ENCODE measurements around the gene EDDM3A. TPM values are rescaled to one million over a fixed set of nuclear protein-coding genes. Genes with fewer than 3 reads are reported as not detected.

Gene EDDM3A
- total and polyA plus RNA-seq, 2 of the 4 experiments (the other 2 are of a cell fraction) = not detected

DNA sequence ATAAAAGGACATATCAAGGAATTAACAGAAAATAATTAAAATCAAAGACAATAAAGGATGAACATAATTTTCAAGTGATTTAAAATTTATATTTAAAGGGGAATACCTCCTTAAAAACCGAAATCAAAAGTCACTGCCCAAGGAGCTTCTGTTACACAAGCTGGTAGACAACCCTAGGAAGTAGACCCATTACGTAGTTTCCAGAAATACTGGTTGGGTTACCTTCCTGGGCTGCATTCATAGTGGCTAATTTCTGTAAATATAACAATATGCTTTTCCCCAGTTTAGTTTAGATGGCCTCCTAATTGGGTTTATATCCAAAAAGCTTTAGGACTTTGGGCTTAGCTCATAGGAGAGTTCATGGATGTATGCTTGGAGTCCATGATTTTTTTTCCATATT is 2.1 kb upstream of the EDDM3A start:
- in situ Hi-C loops (cut with MboI; ENCODE audit: low sequenced_read_pairs) = no loop called here
- intact Hi-C loops (cut with micrococcal nuclease) = no loop called here
- H4K5ac ChIP-seq (ENCODE audit: low read depth, low read length) = no peak overlapping the region
- no peak overlapping the region for H4K8ac ChIP-seq (ENCODE audit: low read depth in 2 of 2, low read length in 2 of 2)
- H3K4ac ChIP-seq (ENCODE audit: low read depth, low read length) = no peak overlapping the region
- no peaks in the 10 kb centered on the region for H3K4me1 ChIP-seq (ENCODE audit: control insufficient read depth, insufficient read depth, low read length)
- no peak overlapping the region for H3K27ac ChIP-seq (ENCODE audit: insufficient read depth, low read length)
- H3K9ac ChIP-seq (ENCODE audit: low read depth, low read length) = no peak overlapping the region
- H2AFZ ChIP-seq (replicated peaks; ENCODE audit: low read length, poor library complexity) = no peak overlapping the region
- no peaks in the 10 kb centered on the region for H3K36me3 ChIP-seq (ENCODE audit: control insufficient read depth, insufficient read depth, low read length)
- ATAC-seq (ENCODE audit: low read depth) = no peak
- no peak overlapping the region for H3K23ac ChIP-seq (ENCODE audit: low read depth, low read length)
- no peaks in the 10 kb centered on the region for H3K79me1 ChIP-seq (ENCODE audit: low read depth in 1 of 2, low read length in 2 of 2)
- ChIA-PET CTCF (no interaction called here), POLR2A (ENCODE audit: unreplicated experiment) (no interaction called here)
- dilution Hi-C loops (cut with HindIII; ENCODE audit: low sequenced_read_pairs, unreplicated experiment) = no loop called here
- no peak for DNase-seq
- no peak overlapping the region for H2AK5ac ChIP-seq (ENCODE audit: low read depth, low read length)
- no TSS peak for BruUV-seq (replicated peaks)
- H3K56ac ChIP-seq (ENCODE audit: extremely low read depth, insufficient read depth, low read length) = no peak overlapping the region
- H3K4me3 ChIP-seq (ENCODE audit: insufficient read depth, low read depth, low read length) = no peak overlapping the region
- no CpG with 5 or more reads among the region's 2 CpGs for WGBS, 2 experiments (ENCODE audit: extremely low coverage in 2 of 2, insufficient read length in 1 of 2)
- TF ChIP-seq RFX5 (IDR thresholded peaks at IDR 0.05; ENCODE audit: low read depth, low read length) = no peak
- TF ChIP-seq NFE2L2 (IDR thresholded peaks at IDR 0.05; ENCODE audit: low read depth, low read length) = no peak
- no peak for TF ChIP-seq SMC3 (IDR thresholded peaks at IDR 0.05; ENCODE audit: low read depth, low read length)
- TF ChIP-seq, protein P1, sequence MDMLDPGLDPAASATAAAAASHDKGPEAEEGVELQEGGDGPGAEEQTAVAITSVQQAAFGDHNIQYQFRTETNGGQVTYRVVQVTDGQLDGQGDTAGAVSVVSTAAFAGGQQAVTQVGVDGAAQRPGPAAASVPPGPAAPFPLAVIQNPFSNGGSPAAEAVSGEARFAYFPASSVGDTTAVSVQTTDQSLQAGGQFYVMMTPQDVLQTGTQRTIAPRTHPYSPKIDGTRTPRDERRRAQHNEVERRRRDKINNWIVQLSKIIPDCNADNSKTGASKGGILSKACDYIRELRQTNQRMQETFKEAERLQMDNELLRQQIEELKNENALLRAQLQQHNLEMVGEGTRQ (IDR thresholded peaks at IDR 0.05; ENCODE audit: low read depth, low read length) = no peak
- TF ChIP-seq MAFK (IDR thresholded peaks at IDR 0.05; ENCODE audit: low read depth, low read length) = no peak
- no peak for TF ChIP-seq MAZ (IDR thresholded peaks at IDR 0.05; ENCODE audit: borderline replicate concordance, low read depth, low read length)
- no peak for TF ChIP-seq RCOR1 (IDR thresholded peaks at IDR 0.05; ENCODE audit: insufficient replicate concordance, low read length)
- TF ChIP-seq BHLHE40 (IDR thresholded peaks at IDR 0.05; ENCODE audit: low read depth, low read length) = no peak
- no peak for TF ChIP-seq POLR2A (IDR thresholded peaks at IDR 0.05; ENCODE audit: low read depth, low read length)
- TF ChIP-seq RAD21 (IDR thresholded peaks at IDR 0.05; ENCODE audit: low read length) = no peak
- TF ChIP-seq, protein P2, sequence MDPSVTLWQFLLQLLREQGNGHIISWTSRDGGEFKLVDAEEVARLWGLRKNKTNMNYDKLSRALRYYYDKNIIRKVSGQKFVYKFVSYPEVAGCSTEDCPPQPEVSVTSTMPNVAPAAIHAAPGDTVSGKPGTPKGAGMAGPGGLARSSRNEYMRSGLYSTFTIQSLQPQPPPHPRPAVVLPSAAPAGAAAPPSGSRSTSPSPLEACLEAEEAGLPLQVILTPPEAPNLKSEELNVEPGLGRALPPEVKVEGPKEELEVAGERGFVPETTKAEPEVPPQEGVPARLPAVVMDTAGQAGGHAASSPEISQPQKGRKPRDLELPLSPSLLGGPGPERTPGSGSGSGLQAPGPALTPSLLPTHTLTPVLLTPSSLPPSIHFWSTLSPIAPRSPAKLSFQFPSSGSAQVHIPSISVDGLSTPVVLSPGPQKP (IDR thresholded peaks at IDR 0.05; ENCODE audit: borderline replicate concordance, low read depth, low read length) = no peak
- no peak for TF ChIP-seq FOS (IDR thresholded peaks at IDR 0.05; ENCODE audit: low read depth, low read length)
- TF ChIP-seq CHD1 (IDR thresholded peaks at IDR 0.05; ENCODE audit: low read depth, low read length) = no peak
- no peak overlapping the region for H2BK5ac ChIP-seq (ENCODE audit: low read depth, low read length, poor library complexity, severe bottlenecking)
- H2BK120ac ChIP-seq (ENCODE audit: low read depth, low read length) = no peak overlapping the region
- H2BK15ac ChIP-seq (ENCODE audit: low read depth, low read length) = no peak overlapping the region
- no peak overlapping the region for H4K91ac ChIP-seq (ENCODE audit: insufficient read depth, low read depth, low read length)
- no peaks in the 10 kb centered on the region for H3K27me3 ChIP-seq (ENCODE audit: control insufficient read depth, insufficient read depth, low read length)
- H3K4me2 ChIP-seq (ENCODE audit: low read depth, low read length) = no peak overlapping the region
- no peak overlapping the region for H3K14ac ChIP-seq (replicated peaks; ENCODE audit: low read depth, low read length)
- H4K20me1 ChIP-seq (ENCODE audit: insufficient read depth, low read length) = no peaks in the 10 kb centered on the region
- no peaks in the 10 kb centered on the region for H3K9me3 ChIP-seq (ENCODE audit: control insufficient read depth, insufficient read depth, low read length)
- no peak overlapping the region for H2BK20ac ChIP-seq (ENCODE audit: low read depth, low read length)
- no peaks in the 10 kb centered on the region for H3K9me1 ChIP-seq (ENCODE audit: insufficient read depth, low read length)
- no peak overlapping the region for H3K18ac ChIP-seq (ENCODE audit: low read depth, low read length)
- no peak overlapping the region for H2AK9ac ChIP-seq (replicated peaks; ENCODE audit: low read depth, low read length, poor library complexity)

All from IMR-90 (cell line).